ENCODE results near the gene CNGA2. TPM values are rescaled to one million over a fixed set of nuclear protein-coding genes. Genes with fewer than 3 reads are reported as not detected.

The CNGA2 gene
- total RNA-seq (2022; extraction: Qiagen RNA extraction; ENCODE audit: low read depth) = not detected in 5 replicates

GRCh38 chrX:151734446-151734845 lies at the start of gene CNGA2:
CNGA2 (plus strand) TSS chrX:151734746; CDS start chrX:151738484, 3,738 bp downstream.

GRCh38 chrX:151694661-151695582 lies 39.6 kb upstream of the CNGA2 start, which contains the start of gene PRRG3:
PRRG3 (plus strand) TSS chrX:151695458; CDS start chrX:151698815, 3,357 bp downstream.

GRCh38 chrX:151715752-151716151 lies 18.8 kb upstream of the CNGA2 start, which contains the start of gene FATE1:
FATE1 (plus strand) TSS chrX:151716035; CDS start chrX:151716120, 85 bp downstream.

Other genes with a start within 250 kb of the CNGA2 start
- gene PASD1, start 171.1 kb upstream of the CNGA2 start, total RNA-seq (2022; extraction: Qiagen RNA extraction; ENCODE audit: low read depth) = not detected in 5 replicates
- gene PRRG3, start 39.3 kb upstream of the CNGA2 start, total RNA-seq (2022; extraction: Qiagen RNA extraction; ENCODE audit: low read depth) = not detected in 5 replicates
- gene FATE1, start 18.7 kb upstream of the CNGA2 start, total RNA-seq (2022; extraction: Qiagen RNA extraction; ENCODE audit: low read depth) = not detected in 5 replicates
- gene MAGEA4, start 178.1 kb downstream of the CNGA2 start, total RNA-seq (2022; extraction: Qiagen RNA extraction; ENCODE audit: low read depth) = not detected in 5 replicates
- gene GABRE, start 239.9 kb downstream of the CNGA2 start, total RNA-seq (2022; extraction: Qiagen RNA extraction; ENCODE audit: low read depth) = 19.7 to 27.3 TPM (median 26.2 TPM) in 5 replicates

All from A549 treated with GW870086 at 1 μM for 4 hours (cell line).